HG02973 (cell line): ENCODE results near the gene SESN2.

Experiments
- ATAC-seq: cut with Tn5 transposase; IDR thresholded peaks from one replicate; pipeline ENCODE4 v1.9.1; 2021; ENCODE audit warnings: moderate library complexity; ENCODE audit not compliant: unreplicated experiment

The SESN2 gene

GRCh38 chr1:28249013-28249865 is 10.1 kb upstream of the SESN2 start:
- ATAC-seq: no peak

DNA sequence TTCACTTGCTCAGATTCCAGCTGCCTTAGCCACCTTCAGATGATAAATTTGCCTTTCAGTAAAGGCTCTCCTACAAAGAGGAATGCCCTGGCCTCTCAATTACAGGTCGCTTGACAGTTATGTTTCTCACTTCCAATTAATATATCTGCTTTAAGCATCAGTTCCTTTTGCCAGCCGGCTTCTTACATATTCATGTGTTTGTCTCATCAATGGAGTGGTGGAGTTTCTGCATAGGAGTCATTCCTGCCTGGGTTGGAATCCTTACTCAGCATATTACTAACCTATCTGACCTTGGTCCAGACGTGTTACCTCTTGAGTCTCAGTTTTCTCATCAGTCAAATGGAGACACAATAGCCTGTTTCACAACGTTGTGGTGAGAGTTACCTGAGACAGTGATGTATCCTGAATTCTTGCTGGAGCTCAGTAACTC is 9.4 kb upstream of the SESN2 start:
- ATAC-seq: no peak

- no peak for ATAC-seq
Measured at GRCh38 chr1:28256197-28256827, 3.0 kb upstream of the SESN2 start.

GRCh38 chr1:28257736-28258135 is 1.6 kb upstream of the SESN2 start:
- ATAC-seq: no peak

DNA sequence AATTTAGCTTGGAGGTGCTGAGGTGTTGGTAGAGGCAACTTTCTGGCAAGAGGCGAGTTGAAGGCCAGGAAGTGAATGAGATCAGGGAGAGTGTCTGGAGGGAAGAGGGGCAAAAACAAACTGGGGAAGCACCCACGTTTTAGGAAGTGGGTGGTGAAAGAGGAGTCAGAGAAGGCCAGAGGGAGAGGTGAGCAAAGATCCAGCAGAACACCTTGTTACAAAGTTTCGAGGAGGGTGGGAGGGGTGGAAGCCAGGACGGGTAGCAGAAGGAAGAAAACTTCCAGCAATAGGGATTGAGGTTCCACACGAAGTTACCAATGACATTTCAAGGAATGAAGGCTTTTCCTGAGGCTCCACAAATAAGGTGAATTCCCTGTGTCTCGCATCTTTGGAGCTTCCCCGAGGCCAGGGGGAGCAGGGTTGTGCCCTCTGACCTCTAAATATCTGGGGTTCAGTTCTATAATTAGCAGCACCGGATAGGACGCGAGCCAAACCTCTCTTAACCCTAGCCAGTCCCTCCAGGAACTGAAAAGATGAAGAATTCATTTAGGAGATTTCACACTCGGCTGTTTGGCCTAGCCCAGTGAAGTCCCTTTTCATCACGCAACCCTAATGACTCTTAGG is 578 bp upstream of the SESN2 start:
- no peak for ATAC-seq

DNA sequence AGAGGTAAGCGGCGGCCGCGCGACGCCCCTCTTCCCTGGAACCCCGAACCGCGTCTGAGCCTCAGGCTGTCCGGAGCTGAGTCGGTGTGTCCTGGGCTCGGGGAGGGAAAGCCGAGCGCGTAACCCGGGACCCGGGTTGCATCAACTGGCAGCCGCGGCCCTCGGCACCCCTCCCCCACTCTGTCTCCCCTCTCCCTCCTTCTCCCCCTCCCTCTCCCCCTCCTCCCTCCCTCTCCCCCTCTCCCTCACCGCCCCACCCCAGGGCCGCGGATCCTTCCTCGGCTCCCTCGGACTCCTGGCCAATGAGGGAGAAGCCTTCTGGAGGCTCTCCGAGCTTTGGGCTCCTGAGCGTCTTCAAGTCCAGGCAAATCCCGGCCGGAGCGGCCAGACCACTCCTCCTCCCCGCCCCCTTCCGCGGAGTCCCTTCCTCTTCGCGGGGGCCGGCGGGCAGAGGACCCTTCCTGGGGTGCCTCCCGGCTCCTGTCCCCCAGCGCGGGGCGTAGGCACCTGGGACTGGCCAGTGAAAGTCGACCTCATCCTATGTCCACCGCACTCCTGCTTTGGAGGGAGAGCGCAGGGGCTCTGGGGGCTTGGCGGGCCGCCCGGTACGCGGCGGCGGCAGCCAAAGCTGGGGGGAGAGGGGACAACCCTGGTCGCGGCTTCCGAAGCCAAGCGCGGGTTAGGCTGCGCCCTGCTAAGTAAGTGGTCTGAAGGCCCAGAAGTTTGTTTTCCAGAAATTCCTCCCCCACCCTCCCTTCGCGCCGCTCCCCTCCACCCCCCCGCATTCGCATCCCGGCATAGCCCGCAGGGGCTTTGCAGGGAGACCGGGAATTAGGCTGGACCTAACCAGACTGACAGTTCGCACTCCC is 850 bp downstream of the SESN2 start:
- no peak for ATAC-seq

DNA sequence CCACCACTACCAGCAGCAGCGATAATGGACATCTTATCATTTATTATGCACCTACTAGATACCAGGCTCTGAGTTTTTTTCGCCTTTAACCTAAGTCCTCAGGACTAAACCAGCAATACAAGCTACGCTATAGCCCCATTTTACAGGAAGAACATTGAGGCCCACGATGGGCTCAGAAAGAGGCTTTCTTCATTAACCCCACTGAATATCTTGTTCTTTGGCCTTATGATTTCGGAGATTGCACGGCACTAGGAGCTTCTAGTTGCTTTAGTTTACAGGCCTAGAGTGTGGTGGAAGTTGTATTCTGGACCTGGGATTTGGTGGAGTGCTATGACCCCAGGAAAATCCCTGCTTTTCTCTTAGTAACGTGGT is 1.5 kb downstream of the SESN2 start:
- no peak for ATAC-seq

DNA sequence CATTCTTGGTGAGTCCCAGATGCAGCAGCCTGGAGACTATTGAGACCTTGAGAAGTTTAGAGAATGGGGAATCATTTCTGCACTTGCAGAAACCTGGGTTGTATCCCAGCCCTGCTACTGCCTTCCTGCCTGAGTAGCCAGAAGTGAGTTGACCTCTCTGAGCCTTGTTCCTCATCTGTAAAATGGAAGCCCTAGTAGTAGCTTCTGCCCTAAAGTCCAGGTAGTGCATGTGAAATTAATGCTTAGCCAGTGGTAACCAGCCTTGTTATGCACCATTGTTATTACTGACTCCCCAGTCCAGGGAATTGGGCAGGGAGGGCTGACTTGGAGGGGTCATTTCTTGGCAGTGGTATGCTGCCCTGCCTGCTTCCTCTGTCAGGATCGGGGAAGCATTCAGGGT is 5.6 kb downstream of the SESN2 start:
- no peak for ATAC-seq

DNA sequence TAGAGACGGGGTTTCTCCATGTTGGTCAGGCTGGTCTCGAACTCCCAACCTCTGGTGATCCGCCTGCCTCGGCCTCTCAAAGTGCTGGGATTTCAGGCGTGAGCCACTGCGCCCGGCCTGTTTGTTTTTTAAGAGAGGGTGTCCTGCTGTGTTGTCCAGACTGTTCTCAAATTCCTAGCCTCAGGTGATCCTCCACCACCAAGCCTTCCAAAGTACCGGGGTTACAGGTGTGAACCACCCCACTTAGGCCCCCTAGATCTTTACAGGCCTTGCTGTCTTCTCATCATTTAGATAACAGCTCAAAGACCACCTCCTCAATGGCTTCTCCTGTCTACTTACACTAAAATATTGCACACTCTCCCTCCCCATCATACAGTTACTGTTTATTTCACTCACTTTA is 6.3 kb downstream of the SESN2 start:
- no peak for ATAC-seq

- ATAC-seq: no peak
Measured at GRCh38 chr1:28266920-28267322, 7.6 kb downstream of the SESN2 start.

DNA sequence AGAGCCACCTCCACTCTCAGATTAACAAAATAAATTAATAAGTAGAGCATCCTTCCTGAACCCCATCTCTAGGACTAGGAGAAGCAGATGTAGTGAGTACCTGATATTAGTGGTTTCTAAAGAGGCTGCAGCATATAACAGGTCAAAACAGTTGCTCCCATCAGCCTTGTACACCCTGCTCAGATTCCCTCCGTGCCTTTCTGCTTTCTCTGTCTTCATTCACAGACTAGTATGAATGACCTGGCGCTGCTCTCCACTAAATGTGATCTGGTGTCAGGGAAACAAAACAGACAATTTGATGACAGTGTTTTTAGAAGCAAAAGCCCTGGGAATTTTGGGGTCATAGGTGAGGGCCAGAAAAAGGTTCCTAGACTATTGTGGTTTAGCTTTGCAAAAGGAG is 8.3 kb downstream of the SESN2 start:
- ATAC-seq: no peak

- ATAC-seq: no peak
Measured at GRCh38 chr1:28269529-28269928, 10.2 kb downstream of the SESN2 start.

- no peak for ATAC-seq
Measured at GRCh38 chr1:28272215-28272852, 13.0 kb downstream of the SESN2 start.

GRCh38 chr1:28273216-28273860 is 14.0 kb downstream of the SESN2 start:
- no peak for ATAC-seq

DNA sequence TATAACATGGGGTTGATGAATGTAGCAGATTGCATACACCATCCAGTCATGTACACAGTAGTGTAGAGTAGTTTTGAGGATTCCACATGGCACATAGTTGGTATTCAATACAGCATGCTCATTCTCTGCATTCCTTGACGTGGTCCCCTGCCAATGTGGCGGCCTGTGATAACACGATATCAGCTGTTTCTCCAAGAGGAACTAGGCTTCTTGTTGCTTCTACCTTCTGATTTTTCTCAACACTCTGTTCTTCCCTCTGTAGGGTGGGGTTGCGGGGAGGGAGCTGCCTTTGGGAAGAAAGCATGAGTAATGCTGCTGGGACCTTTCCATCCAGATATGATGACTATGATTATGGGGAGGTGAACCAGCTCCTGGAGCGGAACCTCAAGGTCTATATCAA is 19.4 kb downstream of the SESN2 start:
- ATAC-seq: no peak

DNA sequence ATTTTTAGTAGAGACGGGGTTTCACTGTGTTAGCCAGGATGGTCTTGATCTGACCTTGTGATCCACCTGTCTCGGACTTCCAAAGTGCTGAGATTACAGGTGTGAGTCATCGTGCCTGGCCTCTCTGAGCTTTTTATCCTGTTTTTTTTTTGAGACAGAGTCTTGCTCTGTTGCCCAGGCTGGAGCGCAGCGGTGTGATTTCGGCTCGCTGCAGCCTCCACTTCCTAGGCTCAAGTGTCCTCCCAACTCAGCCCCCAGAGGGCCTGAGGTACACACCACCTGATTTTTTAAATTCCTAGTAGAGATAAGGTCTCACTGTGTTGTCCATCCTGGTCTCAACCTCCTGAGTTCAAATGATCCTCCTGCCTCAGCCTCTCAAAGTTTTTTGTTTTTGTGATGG is 20.4 kb downstream of the SESN2 start:
- ATAC-seq: no peak

- ATAC-seq: no peak
Measured at GRCh38 chr1:28280501-28280900, 21.2 kb downstream of the SESN2 start.

DNA sequence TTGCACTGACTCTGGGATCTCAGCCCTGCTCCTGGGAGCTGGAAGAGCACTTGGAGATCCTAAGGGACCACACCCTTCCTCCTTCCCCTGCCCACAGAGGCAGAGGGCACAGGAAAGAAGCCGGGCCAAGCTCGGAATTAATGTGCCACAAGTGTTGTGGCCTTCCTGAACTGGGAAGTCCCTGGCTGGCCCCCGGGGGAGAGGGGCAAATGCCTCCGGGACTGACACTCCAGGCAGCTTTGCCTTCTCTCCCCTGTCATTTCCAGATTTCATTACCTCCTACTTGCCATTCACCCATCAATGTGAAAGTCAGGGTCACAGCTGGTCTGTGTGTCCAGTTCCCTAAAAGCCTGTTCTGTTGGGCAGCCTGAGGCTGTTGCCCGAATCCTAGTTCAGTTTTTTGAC is 21.7 kb downstream of the SESN2 start:
- ATAC-seq: no peak

- no peak for ATAC-seq
Measured at GRCh38 chr1:28281608-28282425, 22.5 kb downstream of the SESN2 start.
